Measurements from ENCODE around the gene WDR33. TPM values are rescaled to one million over a fixed set of nuclear protein-coding genes. Genes with fewer than 3 reads are reported as not detected.
"Not testable (repeated sequence)": the region's sequence is repeated elsewhere in the genome, so short reads cannot be mapped to it uniquely, and the experiment has no call there.

Gene WDR33
- total RNA-seq, 1 donor from 2014 or later: 93.0 TPM

- Mint-ChIP-seq H3K4me1 (peaks cover 49% of the 10 kb centered on the region), H3K36me3 (ENCODE audit: low read depth) (peaks cover 23% of the 10 kb centered on the region), H3K27ac (peak overlapping the region; percentile 99), H3K9me3 (no peaks in the 10 kb centered on the region), H3K4me3 (peak overlapping the region; percentile 89), H3K27me3 (no peaks in the 10 kb centered on the region)
- no peak for TF ChIP-seq CTCF (IDR thresholded peaks at IDR 0.05)
- DNase-seq: no peak
- POLR2A ChIA-PET: interaction anchor here (0.6 to 2.7 kb wide), 11 partner anchors 9 to 204 kb away, joined by 3 to 21 read pairs (median 3); partner anchors contain the start of genes POLR2D and SFT2D3
- intact Hi-C loops (cut with micrococcal nuclease): loop anchor here (1.0 to 10.0 kb wide), 8 partner anchors 19 to 423 kb away; partner anchors contain the start of genes IWS1, POLR2D and SAP130
- CTCF ChIA-PET: interaction anchor here (0.9 to 2.3 kb wide), 4 partner anchors 18 to 220 kb away, joined by 3 to 10 read pairs (median 4); no protein-coding TSS in a partner anchor
- ATAC-seq (ENCODE audit: low read depth): peak; percentile 39
These were observed 688 bp upstream of the WDR33 start for GRCh38 chr2:127811397-127812321.

GRCh38 chr2:127810156-127810618 is 784 bp downstream of the WDR33 start:
- ATAC-seq (ENCODE audit: low read depth): no peak
- intact Hi-C loops (cut with micrococcal nuclease): loop anchor here (1.0 to 10.0 kb wide), 3 partner anchors 12 to 421 kb away; partner anchors contain the start of gene IWS1
- Mint-ChIP-seq H3K9me3 (no peaks in the 10 kb centered on the region), H3K27ac (peak overlapping the region; percentile 99), H3K36me3 (ENCODE audit: low read depth) (peaks cover 32% of the 10 kb centered on the region), H3K4me3 (peak overlapping the region; percentile 89), H3K27me3 (no peaks in the 10 kb centered on the region), H3K4me1 (peaks cover 62% of the 10 kb centered on the region)
- TF ChIP-seq CTCF (IDR thresholded peaks at IDR 0.05): no peak
- CTCF ChIA-PET: interaction anchor here (1.4 kb wide), 1 partner anchor 20 kb away, joined by 3 read pairs; no protein-coding TSS in a partner anchor
- no peak for DNase-seq
- POLR2A ChIA-PET: interaction anchor here (0.6 to 2.7 kb wide), 8 partner anchors 10 to 467 kb away, joined by 3 to 21 read pairs (median 4); partner anchors contain the start of genes IWS1, POLR2D and SFT2D3

GRCh38 chr2:127807678-127808353 is 3.2 kb downstream of the WDR33 start:
- Mint-ChIP-seq H3K27ac (no peak overlapping the region), H3K27me3 (no peaks in the 10 kb centered on the region), H3K4me1 (peaks cover 76% of the 10 kb centered on the region), H3K9me3 (no peaks in the 10 kb centered on the region), H3K4me3 (peak overlapping the region; percentile 21), H3K36me3 (ENCODE audit: low read depth) (peaks cover 41% of the 10 kb centered on the region)
- CTCF ChIA-PET: no interaction called here
- intact Hi-C loops (cut with micrococcal nuclease): no loop called here
- POLR2A ChIA-PET: interaction anchor here (0.6 kb wide), 1 partner anchor 20 kb away, joined by 9 read pairs; no protein-coding TSS in a partner anchor
- ATAC-seq (ENCODE audit: low read depth) (no peak), DNase-seq (no peak)
- no peak for TF ChIP-seq CTCF (IDR thresholded peaks at IDR 0.05)

- Mint-ChIP-seq H3K36me3 (ENCODE audit: low read depth) (peaks cover 42% of the 10 kb centered on the region), H3K4me1 (peaks cover 76% of the 10 kb centered on the region), H3K27ac (peak overlapping the region; percentile 5)
- H3K4me3 Mint-ChIP-seq; DNase-seq; ATAC-seq (ENCODE audit: low read depth); H3K9me3 Mint-ChIP-seq; H3K27me3 Mint-ChIP-seq; intact Hi-C loops (cut with micrococcal nuclease); CTCF ChIA-PET: not testable (repeated sequence)
- POLR2A ChIA-PET: interaction anchor here (0.6 to 0.7 kb wide), 2 partner anchors 105 to 136 kb away, joined by 3 read pairs; no protein-coding TSS in a partner anchor
These were observed 4.1 kb downstream of the WDR33 start for GRCh38 chr2:127806860-127807259.

- Mint-ChIP-seq H3K4me3 (no peak overlapping the region), H3K27ac (no peak overlapping the region), H3K27me3 (no peaks in the 10 kb centered on the region), H3K4me1 (peaks cover 78% of the 10 kb centered on the region), H3K36me3 (ENCODE audit: low read depth) (peaks cover 43% of the 10 kb centered on the region), H3K9me3 (no peaks in the 10 kb centered on the region)
- ChIA-PET POLR2A (no interaction called here), CTCF (interaction anchor here (1.1 kb wide), 1 partner anchor 214 kb away, joined by 3 read pairs; no protein-coding TSS in a partner anchor)
- no peak for TF ChIP-seq CTCF (IDR thresholded peaks at IDR 0.05)
- ATAC-seq (ENCODE audit: low read depth) (no peak), DNase-seq (no peak)
- intact Hi-C loops (cut with micrococcal nuclease): no loop called here
These were observed 5.5 kb downstream of the WDR33 start for GRCh38 chr2:127805491-127805890.
